PC-3 (cell line): Measurements from ENCODE around the gene HTT-AS. TPM values are rescaled to one million over a fixed set of nuclear protein-coding genes. Genes with fewer than 3 reads are reported as not detected.
A peak's percentile ranks its signal among the peaks of the same experiment; 100 is the strongest.

Experiments used
- ATAC-seq: fragments of 200-7000 bp; cut with Tn5 transposase; 2 replicates; pipeline ENCODE4 v1.9.1; 2020; ENCODE audit warnings: mild to moderate bottlenecking, moderate library complexity
- BruUV-seq: library from RNA; stranded (reverse); fragments of 400-500 nt; replicated peaks from 2 replicates; lab custom pipeline; 2021; lab: Mats Ljungman, UMichigan
- CTCF ChIA-PET: fragments of 300-600 bp; sonication (Branson Sonifier 250); formaldehyde crosslinking; loops from one replicate; lab custom pipeline; 2022; ENCODE audit warnings: antibody characterized with exemption; lab: Charles Lee
- POLR2A ChIA-PET: fragments of 300-600 bp; sonication (Branson Sonifier 250); formaldehyde crosslinking; loops from one replicate; lab custom pipeline; 2022; ENCODE audit warnings: antibody characterized with exemption; ENCODE audit not compliant: unreplicated experiment; lab: Charles Lee
- DNase-seq: peaks from one replicate; pipeline ENCODE4 v3.0.0-alpha.2; 2015
- H2AFZ ChIP-seq: fragments of 300-600 bp; sonication (generic); 2 replicates; pipeline ENCODE4 v1.6.0; 2016; ENCODE audit warnings: antibody characterized with exemption, low read length
- H3F3A ChIP-seq: fragments of 300-600 bp; sonication (generic); one replicate; pipeline ENCODE4 v1.6.0; 2017; ENCODE audit warnings: antibody characterized with exemption, low read length, control low read depth, mild to moderate bottlenecking; ENCODE audit not compliant: unreplicated experiment
- H3K27ac ChIP-seq: fragments of 300-600 bp; sonication (generic); 2 replicates; pipeline ENCODE4 v1.5.1; 2016; ENCODE audit warnings: mild to moderate bottlenecking, low read length
- H3K27me3 ChIP-seq: fragments of 300-600 bp; sonication (generic); 2 replicates; pipeline ENCODE4 v1.6.1; 2016; ENCODE audit warnings: low read length, mixed read lengths
- H3K36me3 ChIP-seq: fragments of 300-600 bp; sonication (generic); 2 replicates; pipeline ENCODE4 v1.6.1; 2016; ENCODE audit warnings: low read depth, mixed run types, low read length, mixed read lengths
- H3K4me1 ChIP-seq: fragments of 300-600 bp; sonication (generic); 2 replicates; pipeline ENCODE4 v1.5.1; 2016; ENCODE audit warnings: low read length; ENCODE audit not compliant: insufficient read depth
- H3K4me2 ChIP-seq: fragments of 300-600 bp; sonication (generic); 2 replicates; pipeline ENCODE4 v1.6.0; 2016; ENCODE audit warnings: low read length
- H3K4me3 ChIP-seq: fragments of 300-600 bp; sonication (generic); 2 replicates; pipeline ENCODE4 v1.5.1; 2016; ENCODE audit warnings: mild to moderate bottlenecking, low read length, mixed read lengths
- H3K79me2 ChIP-seq: fragments of 300-600 bp; sonication (generic); 2 replicates; pipeline ENCODE4 v1.6.1; 2017; ENCODE audit warnings: low read length, mixed read lengths
- H3K9ac ChIP-seq: fragments of 300-600 bp; sonication (generic); 2 replicates; pipeline ENCODE4 v1.6.0; 2016; ENCODE audit warnings: mild to moderate bottlenecking, low read length
- H3K9me2 ChIP-seq: fragments of 300-600 bp; sonication (generic); replicated peaks from 2 replicates; pipeline ENCODE4 v1.6.1; 2016; ENCODE audit warnings: mixed run types, low read length, mixed read lengths
- H3K9me3 ChIP-seq: fragments of 300-600 bp; sonication (generic); 2 replicates; pipeline ENCODE4 v1.6.1; 2016; ENCODE audit warnings: low read length, mixed read lengths
- H4K20me1 ChIP-seq: fragments of 300-600 bp; sonication (generic); 2 replicates; pipeline ENCODE4 v1.6.1; 2016; ENCODE audit warnings: low read length, mixed read lengths
- EZH2 ChIP-seq: fragments of 300-600 bp; sonication (generic); IDR thresholded peaks from one replicate; pipeline ENCODE4 v1.6.1; 2017; ENCODE audit warnings: antibody characterized with exemption, mild to moderate bottlenecking, low read length; ENCODE audit not compliant: unreplicated experiment
- EZH2phosphoT487 ChIP-seq: fragments of 300-600 bp; sonication (generic); IDR thresholded peaks from 2 replicates; pipeline ENCODE4 v1.6.1; 2018; ENCODE audit warnings: mild to moderate bottlenecking, antibody characterized with exemption, low read length, borderline replicate concordance
- intact Hi-C: fragments of 100-400 bp; cut with micrococcal nuclease; formaldehyde crosslinking; loops from 2 replicates; pipeline ENCODE4 v1.9.0; 2023
- total RNA-seq: library from RNA; depleted of rRNA; stranded (reverse); fragments of >200 nt; gene quantifications from 2 replicates; pipeline ENCODE4 v1.2.3, GENCODE V29; 2014
- TF ChIP-seq, protein P1 (sequence below): fragments of 300-600 bp; sonication (generic); conservative IDR thresholded peaks from 2 replicates; pipeline ENCODE4 v1.5.1; 2017; ENCODE audit warnings: antibody characterized with exemption, low read depth, mild to moderate bottlenecking, low read length

HTT-AS gene
- total RNA-seq, 1 experiment from 2014 or later = not detected

DNA sequence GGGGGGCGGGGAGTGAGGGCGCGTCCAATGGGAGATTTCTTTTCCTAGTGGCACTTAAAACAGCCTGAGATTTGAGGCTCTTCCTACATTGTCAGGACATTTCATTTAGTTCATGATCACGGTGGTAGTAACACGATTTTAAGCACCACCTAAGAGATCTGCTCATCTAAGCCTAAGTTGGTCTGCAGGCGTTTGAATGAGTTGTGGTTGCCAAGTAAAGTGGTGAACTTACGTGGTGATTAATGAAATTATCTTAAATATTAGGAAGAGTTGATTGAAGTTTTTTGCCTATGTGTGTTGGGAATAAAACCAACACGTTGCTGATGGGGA, 1.3 kb upstream of the HTT-AS start:
- Histone ChIP-seq H3K9me2 (no peaks in the 10 kb centered on the region), H3K27me3 (no peaks in the 10 kb centered on the region), H3K9me3 (no peaks in the 10 kb centered on the region), H3F3A (no peaks in the 10 kb centered on the region), H3K4me3 (peak overlapping the region; percentile 98), H3K4me2 (peak overlapping the region; percentile 83), H3K79me2 (peaks cover 55% of the 10 kb centered on the region), H2AFZ (no peak overlapping the region), H4K20me1 (peaks cover 17% of the 10 kb centered on the region), H3K27ac (no peak overlapping the region), H3K4me1 (peaks cover 5% of the 10 kb centered on the region; the same call in 1 of the 2 replicates), H3K9ac (peak overlapping the region; percentile 78), H3K36me3 (no peaks in the 10 kb centered on the region)
- POLR2A ChIA-PET = no interaction called here
- ATAC-seq = no peak; the same call in 1 of the 2 replicates
- intact Hi-C loops = loop anchor here (2.0 kb wide), 1 partner anchor 33 kb away; no protein-coding TSS in a partner anchor
- no TSS peak for BruUV-seq
- CTCF ChIA-PET = no interaction called here
- TF ChIP-seq EZH2 = no peak
- no peak for TF ChIP-seq EZH2phosphoT487
- TF ChIP-seq, protein P1, sequence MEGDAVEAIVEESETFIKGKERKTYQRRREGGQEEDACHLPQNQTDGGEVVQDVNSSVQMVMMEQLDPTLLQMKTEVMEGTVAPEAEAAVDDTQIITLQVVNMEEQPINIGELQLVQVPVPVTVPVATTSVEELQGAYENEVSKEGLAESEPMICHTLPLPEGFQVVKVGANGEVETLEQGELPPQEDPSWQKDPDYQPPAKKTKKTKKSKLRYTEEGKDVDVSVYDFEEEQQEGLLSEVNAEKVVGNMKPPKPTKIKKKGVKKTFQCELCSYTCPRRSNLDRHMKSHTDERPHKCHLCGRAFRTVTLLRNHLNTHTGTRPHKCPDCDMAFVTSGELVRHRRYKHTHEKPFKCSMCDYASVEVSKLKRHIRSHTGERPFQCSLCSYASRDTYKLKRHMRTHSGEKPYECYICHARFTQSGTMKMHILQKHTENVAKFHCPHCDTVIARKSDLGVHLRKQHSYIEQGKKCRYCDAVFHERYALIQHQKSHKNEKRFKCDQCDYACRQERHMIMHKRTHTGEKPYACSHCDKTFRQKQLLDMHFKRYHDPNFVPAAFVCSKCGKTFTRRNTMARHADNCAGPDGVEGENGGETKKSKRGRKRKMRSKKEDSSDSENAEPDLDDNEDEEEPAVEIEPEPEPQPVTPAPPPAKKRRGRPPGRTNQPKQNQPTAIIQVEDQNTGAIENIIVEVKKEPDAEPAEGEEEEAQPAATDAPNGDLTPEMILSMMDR = no peak
- DNase-seq = no peak

DNA sequence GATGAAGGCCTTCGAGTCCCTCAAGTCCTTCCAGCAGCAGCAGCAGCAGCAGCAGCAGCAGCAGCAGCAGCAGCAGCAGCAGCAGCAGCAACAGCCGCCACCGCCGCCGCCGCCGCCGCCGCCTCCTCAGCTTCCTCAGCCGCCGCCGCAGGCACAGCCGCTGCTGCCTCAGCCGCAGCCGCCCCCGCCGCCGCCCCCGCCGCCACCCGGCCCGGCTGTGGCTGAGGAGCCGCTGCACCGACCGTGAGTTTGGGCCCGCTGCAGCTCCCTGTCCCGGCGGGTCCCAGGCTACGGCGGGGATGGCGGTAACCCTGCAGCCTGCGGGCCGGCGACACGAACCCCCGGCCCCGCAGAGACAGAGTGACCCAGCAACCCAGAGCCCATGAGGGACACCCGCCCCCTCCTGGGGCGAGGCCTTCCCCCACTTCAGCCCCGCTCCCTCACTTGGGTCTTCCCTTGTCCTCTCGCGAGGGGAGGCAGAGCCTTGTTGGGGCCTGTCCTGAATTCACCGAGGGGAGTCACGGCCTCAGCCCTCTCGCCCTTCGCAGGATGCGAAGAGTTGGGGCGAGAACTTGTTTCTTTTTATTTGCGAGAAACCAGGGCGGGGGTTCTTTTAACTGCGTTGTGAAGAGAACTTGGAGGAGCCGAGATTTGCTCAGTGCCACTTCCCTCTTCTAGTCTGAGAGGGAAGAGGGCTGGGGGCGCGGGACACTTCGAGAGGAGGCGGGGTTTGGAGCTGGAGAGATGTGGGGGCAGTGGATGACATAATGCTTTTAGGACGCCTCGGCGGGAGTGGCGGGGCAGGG, 711 bp upstream of the HTT-AS start:
- intact Hi-C loops = loop anchor here (2.0 kb wide), 1 partner anchor 32 kb away; no protein-coding TSS in a partner anchor
- Histone ChIP-seq H3K27me3 (no peaks in the 10 kb centered on the region), H3K27ac (no peak overlapping the region; the same call in 1 of the 2 replicates), H3K4me1 (peaks cover 5% of the 10 kb centered on the region; the same call in 1 of the 2 replicates), H3K9ac (peak overlapping the region; percentile 78), H3F3A (no peaks in the 10 kb centered on the region), H2AFZ (peak overlapping the region; percentile 76), H4K20me1 (peaks cover 17% of the 10 kb centered on the region), H3K4me3 (peak overlapping the region; percentile 98), H3K36me3 (no peaks in the 10 kb centered on the region), H3K4me2 (peak overlapping the region; percentile 83), H3K79me2 (peaks cover 50% of the 10 kb centered on the region), H3K9me3 (no peaks in the 10 kb centered on the region), H3K9me2 (no peaks in the 10 kb centered on the region)
- ATAC-seq (peak; percentile 9), DNase-seq (peak; percentile 23)
- TSS peak; percentile 74 for BruUV-seq
- CTCF ChIA-PET = no interaction called here
- TF ChIP-seq EZH2 (no peak), EZH2phosphoT487 (no peak)
- TF ChIP-seq, protein P1 = no peak
- POLR2A ChIA-PET = no interaction called here
